Mucosa of descending colon (tissue), 3 donors: ENCODE measurements around the gene DNAI2. TPM values are rescaled to one million over a fixed set of nuclear protein-coding genes. Genes with fewer than 3 reads are reported as not detected.

ENCODE experiments used
- ATAC-seq: fragments of 200-7000 bp; cut with Tn5 transposase; one replicate; pipeline ENCODE4 v1.9.1; 2020; ENCODE audit warnings: mild to moderate bottlenecking, moderate library complexity
- DNase-seq, 3 donors: peaks; one replicate each; pipeline ENCODE4 v3.0.0-alpha.2; 2020
- H3K36me3 ChIP-seq: fragments of 200-600 bp; one replicate; pipeline ENCODE4 v1.8.0; 2021; ENCODE audit warnings: low read depth, mild to moderate bottlenecking
- H3K4me1 ChIP-seq: fragments of 200-600 bp; one replicate; pipeline ENCODE4 v1.8.0; 2021; ENCODE audit warnings: low read depth, mild to moderate bottlenecking
- H3K4me3 ChIP-seq: fragments of 200-600 bp; one replicate; pipeline ENCODE4 v1.8.0; 2021; ENCODE audit warnings: mild to moderate bottlenecking
- H3K9me3 ChIP-seq: fragments of 200-600 bp; one replicate; pipeline ENCODE4 v1.8.0; 2021; ENCODE audit warnings: mild to moderate bottlenecking
- intact Hi-C, 2 donors: fragments of 100-400 bp; cut with DNase I in 1 of 2; cut with micrococcal nuclease in 1 of 2; formaldehyde crosslinking; loops; one replicate each; pipeline versions ENCODE4 v1.11.0 to v1.11.1; 2022; cut with DNase I, micrococcal nuclease
- total RNA-seq, 3 donors: library from RNA; stranded (reverse); fragmentation: NEBNext Ultra II Directional in 2 of 3; extraction: Animal tissue kit (Norgen Biotek cat#: 25700) in 2 of 3; gene quantifications; one replicate each; pipeline versions ENCODE4 v1.2.1 to v1.2.4, GENCODE V29; 2021 to 2023
- TF ChIP-seq, protein P1 (sequence below): fragments of 200-600 bp; IDR thresholded peaks from one replicate; pipeline ENCODE4 v1.8.0; 2022; ENCODE audit warnings: antibody characterized with exemption, mild to moderate bottlenecking
- donor health status: DM: no; HTN: no; CAD: no; lungs with moderate emphysema.
- donor health status: DM: no; HTN: no; CAD: no.
- donor health status: DM: no; HTN: yes; CAD: no.

Gene DNAI2
- total RNA-seq, 3 donors from 2014 or later: not detected

DNA sequence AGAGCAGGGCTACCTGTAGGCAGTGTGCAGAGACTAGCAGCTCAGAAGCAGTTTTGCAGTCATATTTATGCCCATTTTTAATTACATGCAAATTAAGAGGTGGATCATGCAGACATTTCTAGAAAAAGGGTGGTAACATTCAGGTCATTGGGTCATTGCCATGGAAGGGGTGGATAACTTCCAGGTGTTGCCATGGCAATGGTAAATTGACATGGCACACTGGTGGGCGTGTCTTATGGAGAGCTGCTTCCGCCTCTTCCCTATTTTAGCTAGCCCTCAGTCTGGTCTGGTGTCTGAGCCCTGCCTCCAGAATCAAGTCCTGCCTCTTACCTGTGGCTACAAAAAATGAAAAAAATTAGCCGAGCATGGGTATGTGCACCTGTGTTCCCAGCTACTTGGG lies 2.8 kb upstream of the DNAI2 start:
- DNase-seq (no peak), ATAC-seq (no peak)
- H3K36me3 ChIP-seq: no peaks in the 10 kb centered on the region
- intact Hi-C loops: no loop called here
- no peak overlapping the region for H3K4me3 ChIP-seq
- TF ChIP-seq, protein P1, sequence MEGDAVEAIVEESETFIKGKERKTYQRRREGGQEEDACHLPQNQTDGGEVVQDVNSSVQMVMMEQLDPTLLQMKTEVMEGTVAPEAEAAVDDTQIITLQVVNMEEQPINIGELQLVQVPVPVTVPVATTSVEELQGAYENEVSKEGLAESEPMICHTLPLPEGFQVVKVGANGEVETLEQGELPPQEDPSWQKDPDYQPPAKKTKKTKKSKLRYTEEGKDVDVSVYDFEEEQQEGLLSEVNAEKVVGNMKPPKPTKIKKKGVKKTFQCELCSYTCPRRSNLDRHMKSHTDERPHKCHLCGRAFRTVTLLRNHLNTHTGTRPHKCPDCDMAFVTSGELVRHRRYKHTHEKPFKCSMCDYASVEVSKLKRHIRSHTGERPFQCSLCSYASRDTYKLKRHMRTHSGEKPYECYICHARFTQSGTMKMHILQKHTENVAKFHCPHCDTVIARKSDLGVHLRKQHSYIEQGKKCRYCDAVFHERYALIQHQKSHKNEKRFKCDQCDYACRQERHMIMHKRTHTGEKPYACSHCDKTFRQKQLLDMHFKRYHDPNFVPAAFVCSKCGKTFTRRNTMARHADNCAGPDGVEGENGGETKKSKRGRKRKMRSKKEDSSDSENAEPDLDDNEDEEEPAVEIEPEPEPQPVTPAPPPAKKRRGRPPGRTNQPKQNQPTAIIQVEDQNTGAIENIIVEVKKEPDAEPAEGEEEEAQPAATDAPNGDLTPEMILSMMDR: no peak
- no peaks in the 10 kb centered on the region for H3K9me3 ChIP-seq
- peaks cover 4% of the 10 kb centered on the region for H3K4me1 ChIP-seq

DNA sequence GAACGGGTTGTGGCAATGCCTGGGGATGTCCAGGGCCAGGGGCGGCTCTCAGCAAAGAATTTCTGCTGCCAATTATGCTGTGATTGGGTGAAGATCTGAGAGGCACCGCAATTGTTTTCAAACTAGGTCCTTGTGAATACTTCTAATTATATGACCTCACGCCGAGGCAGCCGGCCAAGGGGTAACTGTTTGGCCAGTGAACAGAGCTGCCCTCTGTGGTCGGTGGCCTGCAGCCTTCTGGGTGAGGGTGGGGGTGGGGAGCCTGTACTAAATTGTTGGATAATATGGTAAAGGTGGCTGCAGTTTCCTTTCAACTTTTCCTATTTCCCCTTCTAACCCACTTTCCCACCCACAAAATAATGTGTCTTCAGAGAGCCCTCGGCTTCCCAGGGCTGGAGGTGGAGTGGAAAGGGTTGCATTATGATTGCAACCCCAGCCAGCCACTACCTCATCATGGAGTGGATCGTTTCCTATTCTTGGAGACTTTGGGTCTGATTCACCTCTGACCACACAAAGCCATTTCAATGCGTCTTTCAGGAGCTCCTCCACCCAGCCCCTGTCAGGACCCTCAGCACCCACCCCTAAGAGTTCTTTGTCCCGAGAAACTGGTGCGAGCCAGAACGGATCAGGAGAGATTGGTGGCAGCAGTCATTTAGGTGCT lies 2.0 kb upstream of the DNAI2 start:
- intact Hi-C loops: no loop called here
- DNase-seq (no peak), ATAC-seq (no peak)
- TF ChIP-seq, protein P1: no peak
- H3K4me3 ChIP-seq: no peak overlapping the region
- H3K9me3 ChIP-seq: no peaks in the 10 kb centered on the region
- peaks cover 4% of the 10 kb centered on the region for H3K4me1 ChIP-seq
- no peaks in the 10 kb centered on the region for H3K36me3 ChIP-seq

DNA sequence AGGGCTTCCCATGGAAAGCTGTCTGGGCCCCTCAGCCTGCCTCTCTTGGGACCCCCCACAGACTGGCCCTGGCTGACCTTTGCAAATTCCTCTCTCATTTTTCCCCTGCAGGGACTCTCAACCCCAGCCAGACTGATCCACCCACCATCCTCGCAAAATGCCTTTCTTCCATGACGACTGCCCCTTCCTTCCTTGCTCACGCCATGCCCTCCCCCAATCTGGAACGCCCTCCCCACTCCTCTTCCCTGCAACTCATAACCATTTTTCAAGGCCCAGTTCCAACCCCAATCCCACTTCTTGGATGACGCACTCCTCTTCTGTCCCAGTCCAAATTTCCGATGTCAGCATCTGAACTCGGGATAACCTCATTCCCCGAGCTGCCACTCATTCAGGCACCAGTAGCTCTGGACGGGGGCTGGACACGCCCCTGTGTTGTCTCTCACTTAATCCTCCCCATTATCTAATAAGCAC lies 1.3 kb upstream of the DNAI2 start:
- DNase-seq (no peak), ATAC-seq (no peak)
- intact Hi-C loops: no loop called here
- Histone ChIP-seq H3K36me3 (no peaks in the 10 kb centered on the region), H3K4me1 (peaks cover 4% of the 10 kb centered on the region), H3K9me3 (no peaks in the 10 kb centered on the region), H3K4me3 (no peak overlapping the region)
- TF ChIP-seq, protein P1: no peak

DNA sequence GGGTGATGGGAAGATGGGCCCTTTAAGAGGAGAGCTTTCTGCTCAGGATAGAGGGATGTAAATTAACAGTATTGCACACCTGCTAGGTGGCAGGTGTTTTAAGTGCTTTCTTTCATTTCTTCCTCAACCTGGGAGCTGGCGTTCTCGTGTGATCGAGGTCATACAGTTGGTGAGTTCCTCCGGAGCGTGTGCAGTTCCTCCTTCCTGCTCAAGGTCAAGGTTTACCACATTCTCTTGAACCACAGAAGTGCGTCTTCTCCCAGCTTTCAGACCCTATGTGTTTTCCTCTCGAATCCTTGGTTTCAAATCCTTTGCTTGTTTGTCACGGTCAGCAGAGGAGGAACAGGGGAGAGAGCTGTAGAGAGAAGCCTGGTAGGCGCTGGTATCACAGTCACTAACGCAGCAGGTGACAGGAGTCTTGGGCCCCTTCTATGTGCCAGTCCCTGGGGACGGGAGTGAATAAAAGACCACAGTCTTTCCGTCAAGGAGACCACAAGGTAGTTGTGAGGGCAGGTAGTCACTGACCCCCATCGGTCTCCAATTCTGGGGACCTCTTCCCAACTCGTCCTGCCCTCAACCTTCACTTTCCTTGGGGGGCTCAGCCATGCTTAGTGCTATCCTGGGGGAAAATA lies 791 bp downstream of the DNAI2 start:
- intact Hi-C loops: no loop called here
- Histone ChIP-seq H3K4me1 (peaks cover 4% of the 10 kb centered on the region), H3K36me3 (no peaks in the 10 kb centered on the region), H3K4me3 (no peak overlapping the region), H3K9me3 (no peaks in the 10 kb centered on the region)
- TF ChIP-seq, protein P1: no peak
- ATAC-seq: peak; percentile 72
- peak in 1 of 3 donors; percentile 15 for DNase-seq

DNA sequence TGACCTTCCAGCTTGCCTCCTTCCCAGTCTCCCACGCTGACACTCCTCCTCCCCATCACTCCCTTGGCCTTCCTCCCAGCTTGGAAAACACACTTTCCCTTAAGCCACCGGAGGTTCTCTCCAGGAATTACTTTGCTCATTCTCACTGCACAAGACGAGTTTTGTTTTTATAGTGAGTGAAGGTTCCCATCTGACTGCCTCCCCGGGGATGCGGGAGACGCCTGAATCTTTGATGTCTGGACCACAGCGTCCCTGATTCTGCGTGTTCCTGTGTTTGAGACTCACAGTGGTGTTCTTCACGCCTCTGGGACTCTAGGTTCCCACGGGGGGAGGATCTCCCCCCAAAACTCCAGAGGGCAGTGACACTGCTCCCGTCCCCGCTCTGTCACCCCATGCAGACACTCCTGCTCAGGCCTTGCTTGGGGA lies 2.0 kb downstream of the DNAI2 start:
- no peaks in the 10 kb centered on the region for H3K9me3 ChIP-seq
- intact Hi-C loops: no loop called here
- peaks cover 4% of the 10 kb centered on the region for H3K4me1 ChIP-seq
- no peak for ATAC-seq
- TF ChIP-seq, protein P1: no peak
- no peak overlapping the region for H3K4me3 ChIP-seq
- no peaks in the 10 kb centered on the region for H3K36me3 ChIP-seq
- no peak for DNase-seq
